Caco-2 (cell line): Measurements from ENCODE around the gene MSL3B.

Experiments used
- BruUV-seq: library from RNA; stranded (reverse); fragments of 400-500 nt; replicated peaks from 2 replicates; lab custom pipeline; 2021; lab: Mats Ljungman, UMichigan
- CTCF ChIA-PET: fragments of 300-600 bp; sonication (Branson Sonifier 250); formaldehyde crosslinking; loops from one replicate; lab custom pipeline; 2022; ENCODE audit warnings: antibody characterized with exemption; lab: Charles Lee
- POLR2A ChIA-PET: fragments of 300-600 bp; sonication (Branson Sonifier 250); formaldehyde crosslinking; loops from one replicate; lab custom pipeline; 2022; ENCODE audit warnings: antibody characterized with exemption; lab: Charles Lee
- DNase-seq, 2 experiments: peaks; one replicate each; pipeline versions ENCODE4 v3.0.0 to v3.0.0-alpha.2; 2020 to 2022
- H3K27me3 ChIP-seq: replicated peaks from 2 replicates; pipeline ENCODE4 v1.6.0; 2011; ENCODE audit warnings: low read length; ENCODE audit not compliant: control insufficient read depth, insufficient read depth
- H3K36me3 ChIP-seq: 2 replicates; pipeline ENCODE4 v1.5.1; 2011; ENCODE audit warnings: low read length; ENCODE audit not compliant: control insufficient read depth, insufficient read depth
- H3K4me1 ChIP-seq: fragments of 250-450 bp; sonication (Bioruptor Pico); 2 replicates; pipeline ENCODE4 v1.5.1; 2020; ENCODE audit warnings: mild to moderate bottlenecking
- H3K4me3 ChIP-seq: 2 replicates; pipeline ENCODE4 v1.5.1; 2011; ENCODE audit warnings: low read depth, mild to moderate bottlenecking, control low read depth, low read length
- H3K9me3 ChIP-seq: fragments of 250-450 bp; sonication (Bioruptor Pico); 2 replicates; pipeline ENCODE4 v1.5.1; 2020; ENCODE audit warnings: mild to moderate bottlenecking, moderate library complexity
- H3K27ac Mint-ChIP-seq: one replicate; pipeline ENCODE4 v1.8.0; 2022; ENCODE audit warnings: mixed read lengths; ENCODE audit not compliant: unreplicated experiment
- H3K27me3 Mint-ChIP-seq: one replicate; pipeline ENCODE4 v1.8.0; 2022; ENCODE audit warnings: mixed read lengths; ENCODE audit not compliant: insufficient read depth, unreplicated experiment
- H3K36me3 Mint-ChIP-seq: one replicate; pipeline ENCODE4 v1.8.0; 2022; ENCODE audit warnings: mild to moderate bottlenecking, mixed read lengths; ENCODE audit not compliant: insufficient read depth, unreplicated experiment
- H3K4me1 Mint-ChIP-seq: one replicate; pipeline ENCODE4 v1.8.0; 2022; ENCODE audit warnings: low read depth, mixed read lengths; ENCODE audit not compliant: unreplicated experiment
- H3K4me3 Mint-ChIP-seq: one replicate; pipeline ENCODE4 v1.8.0; 2022; ENCODE audit warnings: mild to moderate bottlenecking, moderate library complexity, mixed read lengths; ENCODE audit not compliant: unreplicated experiment
- H3K9me3 Mint-ChIP-seq: one replicate; pipeline ENCODE4 v1.8.0; 2022; ENCODE audit warnings: mixed read lengths; ENCODE audit not compliant: unreplicated experiment
- CTCF ChIP-seq, 2 experiments: fragments of 200-600 bp in 1 of 2; IDR thresholded peaks; 1 replicate in 1 of 2; 2 replicates in 1 of 2; pipeline versions ENCODE4 v1.5.1 to v1.8.0; 2011 to 2022; ENCODE audit warnings: antibody characterized with exemption in 1 of 2, control low read depth in 1 of 2, inconsistent platforms in 1 of 2, low read depth in 1 of 2, low read length in 1 of 2, mild to moderate bottlenecking in 1 of 2, moderate library complexity in 1 of 2; ENCODE audit not compliant: insufficient read depth in 1 of 2, severe bottlenecking in 1 of 2, unreplicated experiment in 1 of 2
- intact Hi-C: fragments of 100-400 bp; cut with micrococcal nuclease; formaldehyde crosslinking; loops from one replicate; pipeline ENCODE4 v1.10.0; 2022; ENCODE audit not compliant: unreplicated experiment

Gene MSL3B

GRCh38 chr2:233839447-233839820, 28.8 kb downstream of the MSL3B start:
- no peaks in the 10 kb centered on the region for H3K4me1 Mint-ChIP-seq
- TF ChIP-seq CTCF (IDR thresholded peaks at IDR 0.05; ENCODE audit: insufficient read depth in 1 of 2, low read depth in 1 of 2, low read length in 1 of 2, severe bottlenecking in 1 of 2, unreplicated experiment in 1 of 2) = no peak
- DNase-seq = no peak
- H3K4me1 ChIP-seq = no peaks in the 10 kb centered on the region
- POLR2A ChIA-PET = no interaction called here
- H3K36me3 ChIP-seq = peaks cover 2% of the 10 kb centered on the region
- no peak overlapping the region for H3K4me3 ChIP-seq
- H3K27ac Mint-ChIP-seq = no peak overlapping the region
- H3K4me3 Mint-ChIP-seq = no peak overlapping the region
- H3K27me3 ChIP-seq = no peaks in the 10 kb centered on the region
- intact Hi-C loops = no loop called here
- BruUV-seq = no TSS peak
- CTCF ChIA-PET = no interaction called here
- no peaks in the 10 kb centered on the region for H3K27me3 Mint-ChIP-seq
- H3K36me3 Mint-ChIP-seq = peaks cover 100% of the 10 kb centered on the region
- no peaks in the 10 kb centered on the region for H3K9me3 ChIP-seq
- no peaks in the 10 kb centered on the region for H3K9me3 Mint-ChIP-seq

GRCh38 chr2:233838726-233839446, 29.3 kb downstream of the MSL3B start:
- H3K4me1 ChIP-seq = no peaks in the 10 kb centered on the region
- no peaks in the 10 kb centered on the region for H3K4me1 Mint-ChIP-seq
- no peaks in the 10 kb centered on the region for H3K27me3 Mint-ChIP-seq
- H3K36me3 Mint-ChIP-seq = peaks cover 100% of the 10 kb centered on the region
- ChIA-PET POLR2A (no interaction called here), CTCF (no interaction called here)
- peaks cover 2% of the 10 kb centered on the region for H3K36me3 ChIP-seq
- H3K9me3 Mint-ChIP-seq = no peaks in the 10 kb centered on the region
- TF ChIP-seq CTCF (IDR thresholded peaks at IDR 0.05; ENCODE audit: insufficient read depth in 1 of 2, low read depth in 1 of 2, low read length in 1 of 2, severe bottlenecking in 1 of 2, unreplicated experiment in 1 of 2) = no peak
- H3K4me3 ChIP-seq = no peak overlapping the region
- no TSS peak for BruUV-seq
- no peaks in the 10 kb centered on the region for H3K27me3 ChIP-seq
- H3K9me3 ChIP-seq = no peaks in the 10 kb centered on the region
- no peak for DNase-seq
- H3K27ac Mint-ChIP-seq = no peak overlapping the region
- no peak overlapping the region for H3K4me3 Mint-ChIP-seq
- intact Hi-C loops = no loop called here

- Histone ChIP-seq H3K36me3 (peaks cover 2% of the 10 kb centered on the region), H3K9me3 (no peaks in the 10 kb centered on the region), H3K4me1 (no peaks in the 10 kb centered on the region), H3K4me3 (no peak overlapping the region), H3K27me3 (no peaks in the 10 kb centered on the region)
- no TSS peak for BruUV-seq
- H3K27ac Mint-ChIP-seq = no peak overlapping the region
- H3K4me3 Mint-ChIP-seq = no peak overlapping the region
- DNase-seq = no peak
- no peak for TF ChIP-seq CTCF (IDR thresholded peaks at IDR 0.05; ENCODE audit: insufficient read depth in 1 of 2, low read depth in 1 of 2, low read length in 1 of 2, severe bottlenecking in 1 of 2, unreplicated experiment in 1 of 2)
- intact Hi-C loops = no loop called here
- H3K36me3 Mint-ChIP-seq = peaks cover 96% of the 10 kb centered on the region
- no peaks in the 10 kb centered on the region for H3K9me3 Mint-ChIP-seq
- no peaks in the 10 kb centered on the region for H3K27me3 Mint-ChIP-seq
- H3K4me1 Mint-ChIP-seq = no peaks in the 10 kb centered on the region
- POLR2A ChIA-PET = no interaction called here
- CTCF ChIA-PET = no interaction called here
These were observed 29.9 kb downstream of the MSL3B start for GRCh38 chr2:233838251-233838650.
